GM12878 (cell line): ENCODE measurements around the gene CCK.

Source experiments
- BHLHE40 ChIP-seq, 2 experiments: fragments of 450-650 bp in 1 of 2; IDR thresholded peaks; 2 replicates each; pipeline ENCODE4 v1.6.1; 2011 to 2017; ENCODE audit warnings: low read depth in 2 of 2, borderline replicate concordance in 1 of 2, improper control_type of control experiment in 1 of 2, low read length in 1 of 2, mild to moderate bottlenecking in 1 of 2
- EP300 ChIP-seq, 2 experiments: fragments of 150-350 bp in 1 of 2; IDR thresholded peaks; 2 replicates each; pipeline ENCODE4 v1.6.1; 2011 to 2012; ENCODE audit warnings: low read depth in 2 of 2, low read length in 2 of 2, borderline replicate concordance in 1 of 2, improper control_type of control experiment in 1 of 2, inconsistent platforms in 1 of 2; ENCODE audit not compliant: control insufficient read depth in 1 of 2
- EZH2 ChIP-seq: IDR thresholded peaks from 2 replicates; pipeline ENCODE4 v1.6.1; 2012; ENCODE audit warnings: low read depth, mild to moderate bottlenecking, control low read depth, inconsistent platforms, low read length, borderline replicate concordance; ENCODE audit not compliant: control insufficient read depth
- NFYB ChIP-seq: IDR thresholded peaks from 2 replicates; pipeline ENCODE4 v1.6.1; 2011; ENCODE audit warnings: low read depth, mild to moderate bottlenecking, low read length, improper control_type of control experiment, moderate library complexity; ENCODE audit not compliant: insufficient read depth
- TF ChIP-seq, protein P1 (sequence below), 3 experiments: IDR thresholded peaks in 2 of 3; conservative IDR thresholded peaks in 1 of 3; 2 replicates each; pipeline ENCODE4 v1.5.1; 2011; ENCODE audit warnings: low read depth in 3 of 3, low read length in 3 of 3, mild to moderate bottlenecking in 3 of 3, control low read depth in 2 of 3, moderate library complexity in 2 of 3, inconsistent platforms in 1 of 3, mixed read lengths in 1 of 3; ENCODE audit not compliant: control insufficient read depth in 2 of 3, insufficient read depth in 1 of 3; ENCODE audit errors: extremely low read depth in 1 of 3

DNA sequence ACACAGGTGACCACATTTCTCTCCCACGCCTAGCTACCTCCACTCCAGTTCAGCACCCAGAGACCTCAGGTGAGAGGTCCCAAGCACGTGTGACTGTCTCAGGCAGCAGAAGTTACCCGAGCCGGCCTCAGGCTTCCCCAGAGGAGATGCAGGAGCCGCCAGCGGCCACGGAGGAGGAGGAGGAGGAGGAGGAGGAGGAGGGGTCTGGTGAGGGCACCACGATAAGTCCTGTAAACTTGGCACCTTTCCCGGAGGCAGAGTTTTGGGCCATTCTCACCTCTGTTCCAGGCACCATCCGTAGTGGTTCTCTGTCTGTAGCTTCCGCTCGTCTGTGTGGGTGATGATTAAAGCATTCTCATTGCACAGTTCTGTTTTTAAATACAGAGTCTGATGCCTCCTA is 56.1 kb downstream of the CCK start:
- no peak for TF ChIP-seq EP300 (IDR thresholded peaks at IDR 0.05; ENCODE audit: borderline replicate concordance in 1 of 2, control insufficient read depth in 1 of 2, low read depth in 2 of 2, low read length in 2 of 2)
- no peak for TF ChIP-seq NFYB
- TF ChIP-seq EZH2, result no peak
- no peak for TF ChIP-seq BHLHE40 (IDR thresholded peaks at IDR 0.05; ENCODE audit: borderline replicate concordance in 1 of 2, low read depth in 2 of 2, low read length in 1 of 2)
- TF ChIP-seq, protein P1, sequence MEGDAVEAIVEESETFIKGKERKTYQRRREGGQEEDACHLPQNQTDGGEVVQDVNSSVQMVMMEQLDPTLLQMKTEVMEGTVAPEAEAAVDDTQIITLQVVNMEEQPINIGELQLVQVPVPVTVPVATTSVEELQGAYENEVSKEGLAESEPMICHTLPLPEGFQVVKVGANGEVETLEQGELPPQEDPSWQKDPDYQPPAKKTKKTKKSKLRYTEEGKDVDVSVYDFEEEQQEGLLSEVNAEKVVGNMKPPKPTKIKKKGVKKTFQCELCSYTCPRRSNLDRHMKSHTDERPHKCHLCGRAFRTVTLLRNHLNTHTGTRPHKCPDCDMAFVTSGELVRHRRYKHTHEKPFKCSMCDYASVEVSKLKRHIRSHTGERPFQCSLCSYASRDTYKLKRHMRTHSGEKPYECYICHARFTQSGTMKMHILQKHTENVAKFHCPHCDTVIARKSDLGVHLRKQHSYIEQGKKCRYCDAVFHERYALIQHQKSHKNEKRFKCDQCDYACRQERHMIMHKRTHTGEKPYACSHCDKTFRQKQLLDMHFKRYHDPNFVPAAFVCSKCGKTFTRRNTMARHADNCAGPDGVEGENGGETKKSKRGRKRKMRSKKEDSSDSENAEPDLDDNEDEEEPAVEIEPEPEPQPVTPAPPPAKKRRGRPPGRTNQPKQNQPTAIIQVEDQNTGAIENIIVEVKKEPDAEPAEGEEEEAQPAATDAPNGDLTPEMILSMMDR (IDR thresholded peaks at IDR 0.05 in 2 of 3, conservative IDR thresholded peaks at IDR 0.05 in 1 of 3; ENCODE audit: control insufficient read depth in 2 of 3, extremely low read depth in 1 of 3, insufficient read depth in 1 of 3, low read depth in 3 of 3, low read length in 3 of 3), result no peak
